PC-3 (cell line): ENCODE data around the gene NLGN1. TPM values are rescaled to one million over a fixed set of nuclear protein-coding genes. Genes with fewer than 3 reads are reported as not detected.

ENCODE experiments used
- ATAC-seq: fragments of 200-7000 bp; cut with Tn5 transposase; 2 replicates; pipeline ENCODE4 v1.9.1; 2020; ENCODE audit warnings: mild to moderate bottlenecking, moderate library complexity
- BruUV-seq: library from RNA; stranded (reverse); fragments of 400-500 nt; replicated peaks from 2 replicates; lab custom pipeline; 2021; lab: Mats Ljungman, UMichigan
- CTCF ChIA-PET: fragments of 300-600 bp; sonication (Branson Sonifier 250); formaldehyde crosslinking; loops from one replicate; lab custom pipeline; 2022; ENCODE audit warnings: antibody characterized with exemption; lab: Charles Lee
- POLR2A ChIA-PET: fragments of 300-600 bp; sonication (Branson Sonifier 250); formaldehyde crosslinking; loops from one replicate; lab custom pipeline; 2022; ENCODE audit warnings: antibody characterized with exemption; ENCODE audit not compliant: unreplicated experiment; lab: Charles Lee
- DNase-seq: peaks from one replicate; pipeline ENCODE4 v3.0.0-alpha.2; 2015
- H2AFZ ChIP-seq: fragments of 300-600 bp; sonication (generic); 2 replicates; pipeline ENCODE4 v1.6.0; 2016; ENCODE audit warnings: antibody characterized with exemption, low read length
- H3F3A ChIP-seq: fragments of 300-600 bp; sonication (generic); one replicate; pipeline ENCODE4 v1.6.0; 2017; ENCODE audit warnings: antibody characterized with exemption, low read length, control low read depth, mild to moderate bottlenecking; ENCODE audit not compliant: unreplicated experiment
- H3K27ac ChIP-seq: fragments of 300-600 bp; sonication (generic); 2 replicates; pipeline ENCODE4 v1.5.1; 2016; ENCODE audit warnings: mild to moderate bottlenecking, low read length
- H3K27me3 ChIP-seq: fragments of 300-600 bp; sonication (generic); 2 replicates; pipeline ENCODE4 v1.6.1; 2016; ENCODE audit warnings: low read length, mixed read lengths
- H3K36me3 ChIP-seq: fragments of 300-600 bp; sonication (generic); 2 replicates; pipeline ENCODE4 v1.6.1; 2016; ENCODE audit warnings: low read depth, mixed run types, low read length, mixed read lengths
- H3K4me1 ChIP-seq: fragments of 300-600 bp; sonication (generic); 2 replicates; pipeline ENCODE4 v1.5.1; 2016; ENCODE audit warnings: low read length; ENCODE audit not compliant: insufficient read depth
- H3K4me2 ChIP-seq: fragments of 300-600 bp; sonication (generic); 2 replicates; pipeline ENCODE4 v1.6.0; 2016; ENCODE audit warnings: low read length
- H3K4me3 ChIP-seq: fragments of 300-600 bp; sonication (generic); 2 replicates; pipeline ENCODE4 v1.5.1; 2016; ENCODE audit warnings: mild to moderate bottlenecking, low read length, mixed read lengths
- H3K79me2 ChIP-seq: fragments of 300-600 bp; sonication (generic); 2 replicates; pipeline ENCODE4 v1.6.1; 2017; ENCODE audit warnings: low read length, mixed read lengths
- H3K9ac ChIP-seq: fragments of 300-600 bp; sonication (generic); 2 replicates; pipeline ENCODE4 v1.6.0; 2016; ENCODE audit warnings: mild to moderate bottlenecking, low read length
- H3K9me2 ChIP-seq: fragments of 300-600 bp; sonication (generic); replicated peaks from 2 replicates; pipeline ENCODE4 v1.6.1; 2016; ENCODE audit warnings: mixed run types, low read length, mixed read lengths
- H3K9me3 ChIP-seq: fragments of 300-600 bp; sonication (generic); 2 replicates; pipeline ENCODE4 v1.6.1; 2016; ENCODE audit warnings: low read length, mixed read lengths
- H4K20me1 ChIP-seq: fragments of 300-600 bp; sonication (generic); 2 replicates; pipeline ENCODE4 v1.6.1; 2016; ENCODE audit warnings: low read length, mixed read lengths
- CTCF ChIP-seq: fragments of 300-600 bp; sonication (generic); conservative IDR thresholded peaks from 2 replicates; pipeline ENCODE4 v1.5.1; 2017; ENCODE audit warnings: antibody characterized with exemption, low read depth, mild to moderate bottlenecking, low read length
- EZH2 ChIP-seq: fragments of 300-600 bp; sonication (generic); IDR thresholded peaks from one replicate; pipeline ENCODE4 v1.6.1; 2017; ENCODE audit warnings: antibody characterized with exemption, mild to moderate bottlenecking, low read length; ENCODE audit not compliant: unreplicated experiment
- EZH2phosphoT487 ChIP-seq: fragments of 300-600 bp; sonication (generic); IDR thresholded peaks from 2 replicates; pipeline ENCODE4 v1.6.1; 2018; ENCODE audit warnings: mild to moderate bottlenecking, antibody characterized with exemption, low read length, borderline replicate concordance
- intact Hi-C: fragments of 100-400 bp; cut with micrococcal nuclease; formaldehyde crosslinking; loops from 2 replicates; pipeline ENCODE4 v1.9.0; 2023
- total RNA-seq: library from RNA; depleted of rRNA; stranded (reverse); fragments of >200 nt; gene quantifications from 2 replicates; pipeline ENCODE4 v1.2.3, GENCODE V29; 2014

NLGN1 gene
- total RNA-seq, 1 experiment from 2014 or later, result 0.77 TPM

DNA sequence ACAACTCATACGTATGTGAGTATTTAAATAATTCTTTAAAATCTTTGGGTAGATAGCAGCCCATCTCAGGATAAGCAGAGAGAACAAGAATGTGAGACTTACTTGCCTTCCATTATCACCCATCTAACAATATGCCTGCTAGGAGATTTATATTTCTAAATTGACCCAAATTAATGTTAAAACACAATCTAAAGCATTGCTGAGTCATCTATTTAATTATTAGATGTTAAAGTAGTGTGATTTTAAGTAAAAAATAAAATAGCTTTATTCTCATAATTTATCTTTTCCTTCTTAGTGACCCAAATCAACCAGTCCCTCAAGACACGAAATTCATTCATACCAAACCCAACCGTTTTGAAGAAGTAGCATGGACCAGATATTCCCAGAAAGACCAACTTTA is 882.6 kb downstream of the NLGN1 start:
- H3K36me3 ChIP-seq, result no peaks in the 10 kb centered on the region
- BruUV-seq, result no TSS peak

DNA sequence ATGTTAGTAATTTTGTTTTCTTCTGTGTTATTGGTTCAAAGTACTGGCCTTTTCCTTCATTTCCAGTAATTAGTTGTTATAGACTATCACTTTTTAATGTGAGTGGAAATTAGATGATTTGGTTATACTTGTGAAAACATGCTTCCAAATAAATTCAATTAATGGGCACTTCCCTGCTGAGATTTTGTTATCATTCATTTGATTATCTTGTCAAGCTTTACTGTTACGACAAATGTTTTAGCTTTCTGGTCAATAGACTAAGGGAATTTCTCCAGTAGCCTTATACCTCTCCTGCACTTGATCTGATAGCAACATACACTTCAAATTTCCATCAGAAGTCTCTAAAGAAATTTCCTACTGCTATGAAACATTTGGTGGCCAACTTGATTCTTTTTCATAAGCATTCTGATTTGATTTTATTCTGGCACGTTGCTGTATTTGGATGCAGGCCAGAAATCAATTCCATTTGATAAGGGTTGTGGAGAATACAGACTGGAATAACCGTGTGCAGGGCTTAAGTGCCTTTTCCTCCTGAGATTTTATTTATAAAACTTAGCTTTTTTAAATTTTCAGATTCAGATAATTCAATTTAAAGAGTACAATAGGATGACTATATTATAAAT is 887.8 kb downstream of the NLGN1 start:
- H3K4me3 ChIP-seq, result no peak overlapping the region
- no peaks in the 10 kb centered on the region for H4K20me1 ChIP-seq
- no peaks in the 10 kb centered on the region for H3K4me1 ChIP-seq
- H3F3A ChIP-seq, result no peaks in the 10 kb centered on the region
- no peak overlapping the region for H3K27ac ChIP-seq
- no peaks in the 10 kb centered on the region for H3K79me2 ChIP-seq
- H3K4me2 ChIP-seq, result no peak overlapping the region
- no peaks in the 10 kb centered on the region for H3K36me3 ChIP-seq
- no peak for TF ChIP-seq CTCF
- no peak for TF ChIP-seq EZH2phosphoT487
- no peak for TF ChIP-seq EZH2
- H3K9me3 ChIP-seq, result no peaks in the 10 kb centered on the region
- DNase-seq (no peak), ATAC-seq (no peak)
- no peak overlapping the region for H3K9ac ChIP-seq
- POLR2A ChIA-PET, result no interaction called here
- no TSS peak for BruUV-seq
- CTCF ChIA-PET, result no interaction called here
- no peak overlapping the region for H2AFZ ChIP-seq
- no peaks in the 10 kb centered on the region for H3K9me2 ChIP-seq
- no peaks in the 10 kb centered on the region for H3K27me3 ChIP-seq
- intact Hi-C loops, result no loop called here

More for the DNA sequence above, 882.6 kb downstream of the NLGN1 start:
- intact Hi-C loops, result no loop called here
- no peak overlapping the region for H3K27ac ChIP-seq
- TF ChIP-seq CTCF (no peak), EZH2 (no peak), EZH2phosphoT487 (no peak)
- no peaks in the 10 kb centered on the region for H3K79me2 ChIP-seq
- peaks cover 8% of the 10 kb centered on the region for H3K4me1 ChIP-seq
- no peak overlapping the region for H3K4me2 ChIP-seq
- H3K27me3 ChIP-seq, result no peaks in the 10 kb centered on the region
- no peaks in the 10 kb centered on the region for H4K20me1 ChIP-seq
- no peaks in the 10 kb centered on the region for H3F3A ChIP-seq
- H3K9me2 ChIP-seq, result no peaks in the 10 kb centered on the region
- ATAC-seq (no peak), DNase-seq (no peak)
- no peaks in the 10 kb centered on the region for H3K9me3 ChIP-seq
- ChIA-PET POLR2A (no interaction called here), CTCF (no interaction called here)
- no peak overlapping the region for H3K4me3 ChIP-seq
- H3K9ac ChIP-seq, result no peak overlapping the region
- no peak overlapping the region for H2AFZ ChIP-seq

- H2AFZ ChIP-seq, result no peak overlapping the region
- H3K4me3 ChIP-seq, result no peak overlapping the region
- intact Hi-C loops, result no loop called here
- no peaks in the 10 kb centered on the region for H3F3A ChIP-seq
- DNase-seq, result no peak
- no TSS peak for BruUV-seq
- H3K36me3 ChIP-seq, result no peaks in the 10 kb centered on the region
- TF ChIP-seq CTCF, result no peak
- TF ChIP-seq EZH2phosphoT487, result no peak
- no peak for TF ChIP-seq EZH2
- ChIA-PET CTCF (no interaction called here), POLR2A (no interaction called here)
- H3K79me2 ChIP-seq, result no peaks in the 10 kb centered on the region
- H3K27me3 ChIP-seq, result no peaks in the 10 kb centered on the region
- no peak overlapping the region for H3K9ac ChIP-seq
- H3K27ac ChIP-seq, result no peak overlapping the region
- H3K4me2 ChIP-seq, result no peak overlapping the region
- no peaks in the 10 kb centered on the region for H3K9me2 ChIP-seq
- no peak for ATAC-seq
- no peaks in the 10 kb centered on the region for H3K4me1 ChIP-seq
- H3K9me3 ChIP-seq, result no peaks in the 10 kb centered on the region
- H4K20me1 ChIP-seq, result no peaks in the 10 kb centered on the region
Observed at GRCh38 chr3:174287705-174288104, 890.2 kb downstream of the NLGN1 start.
